Left colon (tissue), 2 donors: ENCODE data around the gene SELENOI. TPM values are rescaled to one million over a fixed set of nuclear protein-coding genes. Genes with fewer than 3 reads are reported as not detected.

ENCODE experiments used
- ATAC-seq: fragments of 200-7000 bp; cut with Tn5 transposase; one replicate; pipeline ENCODE4 v1.9.1; 2020; ENCODE audit warnings: mild to moderate bottlenecking, moderate library complexity
- DNase-seq, 2 donors: peaks; one replicate each; pipeline ENCODE4 v3.0.0-alpha.2; 2020
- intact Hi-C, 2 donors: fragments of 100-400 bp; cut with DNase I in 1 of 2; cut with micrococcal nuclease in 1 of 2; formaldehyde crosslinking; loops; one replicate each; pipeline versions ENCODE4 v1.11.2 to v1.14.0; 2022; cut with DNase I, micrococcal nuclease
- total RNA-seq, 2 donors: library from RNA; stranded (reverse); fragmentation: NEBNext Ultra II Directional; extraction: Animal tissue kit (Norgen Biotek cat#: 25700); gene quantifications; one replicate each; pipeline ENCODE4 v1.2.1, GENCODE V29; 2021
- donor health status: DM: no; HTN: no; CAD: no.
- donor health status: DM: yes; HTN: yes; CAD: no.

Gene SELENOI
- total RNA-seq, 2 donors from 2014 or later, result 31.7 to 44.5 TPM

DNA sequence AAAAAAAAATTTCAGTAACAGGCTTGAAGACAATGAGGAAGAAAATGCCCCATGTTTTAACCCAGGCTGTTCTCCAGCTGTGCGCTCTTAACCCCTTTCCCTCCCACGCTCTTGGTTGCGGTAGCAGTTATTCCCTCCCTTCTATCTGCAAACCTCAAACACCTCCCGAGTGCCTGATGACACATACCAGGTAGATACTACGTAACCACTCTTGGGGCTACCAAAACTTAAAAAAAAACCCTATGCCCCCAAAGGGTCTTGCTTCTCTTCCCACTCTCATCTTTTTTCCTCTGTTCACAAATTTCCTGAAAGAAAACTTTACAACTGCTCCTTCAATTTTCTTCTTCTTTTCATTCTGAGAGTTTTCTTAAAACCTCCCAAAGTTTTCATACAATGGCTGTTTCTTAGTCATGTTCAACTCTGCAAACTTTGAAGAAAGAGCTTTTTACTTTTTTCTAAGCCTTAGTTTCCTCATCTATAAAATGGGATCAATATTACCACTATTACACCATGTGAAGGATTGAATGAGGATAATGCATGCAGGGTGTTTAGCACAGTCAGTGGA, 50.9 kb downstream of the SELENOI start:
- ATAC-seq (no peak), DNase-seq (no peak)
- intact Hi-C loops, result no loop called here

DNA sequence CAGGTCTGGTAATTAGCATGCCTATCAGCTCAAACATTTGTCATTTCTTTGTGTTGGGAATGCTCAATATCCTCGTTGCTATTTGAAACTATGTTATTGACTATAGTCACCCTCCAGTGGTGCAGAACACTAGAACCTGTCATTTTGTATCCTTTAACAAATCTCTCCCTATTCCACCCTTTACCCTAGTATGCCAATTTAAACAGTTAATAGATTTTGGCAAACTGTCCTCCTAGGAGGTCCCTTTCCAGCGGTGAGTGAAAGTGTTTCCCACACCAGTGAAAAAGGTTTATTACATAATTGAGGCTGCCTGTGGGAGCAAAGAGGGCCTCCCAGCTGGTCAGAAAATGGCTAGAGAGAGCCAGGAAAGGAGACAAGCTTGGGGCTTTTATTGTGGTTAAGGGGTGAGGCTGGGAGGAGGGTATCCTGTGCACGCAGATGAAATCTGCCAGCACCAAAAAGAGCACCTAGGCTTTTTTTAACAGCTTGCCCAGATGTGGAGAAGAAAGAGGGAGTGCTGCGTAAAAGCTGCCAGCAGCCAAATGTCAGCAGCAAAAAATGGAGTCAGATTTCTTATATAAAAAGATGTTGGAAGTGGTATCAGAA, 53.9 kb downstream of the SELENOI start:
- intact Hi-C loops, result no loop called here
- DNase-seq, result no peak
- ATAC-seq, result no peak

DNA sequence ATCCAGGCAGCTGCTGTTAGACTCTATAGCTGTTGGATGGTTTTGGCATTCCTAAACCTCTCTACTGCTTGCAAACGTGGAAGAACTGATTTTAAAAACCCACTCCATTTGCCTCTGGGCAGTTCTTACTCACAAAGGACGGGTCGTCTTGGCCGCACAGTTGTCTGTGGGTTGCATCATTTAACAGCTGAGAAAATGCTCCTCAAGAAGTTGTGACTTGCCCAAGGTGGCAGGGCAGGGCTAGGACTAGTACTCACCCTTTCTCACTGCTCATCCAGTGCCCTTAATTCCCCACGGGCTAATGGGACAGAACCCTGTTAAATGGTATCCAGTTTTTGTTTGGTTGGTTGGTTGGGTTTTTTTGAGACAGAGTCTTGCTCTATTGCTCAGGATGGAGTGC, 54.8 kb downstream of the SELENOI start:
- no peak for DNase-seq
- no peak for ATAC-seq

GRCh38 chr2:26401739-26402541, 56.0 kb downstream of the SELENOI start, which contains the start of gene DRC1:
Gene DRC1, plus strand, starts transcription at chr2:26401920. Its CDS starts 70 bp downstream, at chr2:26401990.
- DNase-seq, result peak; percentile 29 to 45
- intact Hi-C loops, result no loop called here
- ATAC-seq, result peak; percentile 66

More for the DNA sequence above, 54.8 kb downstream of the SELENOI start:
- intact Hi-C loops, result no loop called here

- intact Hi-C loops, result no loop called here
- ATAC-seq (no peak), DNase-seq (no peak)
These were observed 61.6 kb downstream of the SELENOI start for GRCh38 chr2:26407526-26407925.

DNA sequence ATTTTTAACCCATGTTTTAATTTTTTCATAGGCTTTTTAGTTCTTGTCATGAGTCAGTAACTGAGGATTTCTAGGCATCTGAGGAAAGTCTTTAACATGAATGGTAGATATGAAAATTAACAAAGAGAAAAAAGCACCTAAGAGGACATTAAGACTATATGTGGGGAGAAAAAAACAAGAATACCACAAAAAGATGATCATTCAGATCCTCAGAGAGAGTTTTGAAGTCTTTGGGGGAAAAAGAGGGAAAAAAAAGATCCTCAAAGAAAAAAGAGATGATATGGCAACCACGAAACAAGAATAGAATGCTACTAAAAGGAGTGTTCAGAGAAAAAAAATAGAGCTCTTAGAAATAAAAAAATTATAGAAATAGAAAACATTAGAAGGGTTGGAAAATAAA, 63.8 kb downstream of the SELENOI start:
- no peak for DNase-seq
- ATAC-seq, result no peak
- intact Hi-C loops, result no loop called here

DNA sequence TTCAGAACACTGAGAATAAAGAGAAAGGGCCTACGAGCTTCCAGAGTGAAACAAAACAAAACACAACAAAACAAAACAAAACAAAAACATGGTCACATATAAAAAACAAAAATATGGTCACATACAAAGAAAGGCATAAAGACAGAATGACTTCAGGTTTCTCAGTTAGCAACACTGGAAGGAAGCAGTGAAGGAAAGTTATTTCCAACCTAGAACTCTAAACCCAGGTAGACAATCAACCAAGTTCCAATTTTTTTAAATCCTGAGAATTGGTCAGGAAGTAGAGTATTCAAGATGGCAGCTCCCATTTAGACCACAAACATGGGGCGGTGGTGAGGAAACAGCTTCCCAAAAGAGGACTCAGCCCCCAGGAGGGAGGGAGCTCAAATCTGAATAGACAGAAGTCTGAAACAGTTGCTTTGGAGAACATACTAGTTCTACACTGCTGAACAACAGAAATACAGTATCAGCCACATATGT, 64.9 kb downstream of the SELENOI start:
- intact Hi-C loops, result no loop called here
- ATAC-seq, result no peak
- no peak for DNase-seq

- intact Hi-C loops, result no loop called here
- no peak for DNase-seq
These were observed 65.5 kb downstream of the SELENOI start for GRCh38 chr2:26411419-26411818.

DNA sequence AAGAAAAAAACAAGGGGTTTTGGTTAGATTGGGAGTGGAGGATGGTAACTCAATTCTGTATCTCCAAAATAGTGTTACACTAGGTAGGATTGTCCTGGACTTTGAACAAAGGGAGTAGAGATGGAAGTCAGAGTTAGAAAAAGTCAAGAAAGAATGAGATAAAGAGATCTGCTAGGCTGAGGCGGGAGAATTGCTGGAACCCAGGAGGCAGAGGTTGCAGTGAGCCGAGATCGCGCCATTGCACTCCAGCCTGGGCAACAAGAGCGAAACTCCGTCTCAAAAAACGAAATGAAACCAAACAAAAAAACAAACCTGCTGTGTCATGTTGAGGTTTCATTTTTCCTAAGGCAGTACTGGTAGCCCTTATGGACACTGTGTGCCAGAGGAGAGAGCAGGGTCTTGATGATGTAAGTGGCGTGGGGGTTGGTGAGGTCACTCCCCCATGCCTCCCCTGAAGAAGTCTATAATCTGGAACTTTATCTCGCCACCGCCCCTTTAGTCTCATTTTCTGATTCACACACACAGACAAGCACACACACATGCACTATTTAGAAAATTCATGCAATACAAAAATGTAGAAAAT, 66.2 kb downstream of the SELENOI start:
- DNase-seq, result no peak
- intact Hi-C loops, result no loop called here
- ATAC-seq, result no peak

More at GRCh38 chr2:26411419-26411818, 65.5 kb downstream of the SELENOI start:
- ATAC-seq, result no peak

GRCh38 chr2:26414311-26414710, 68.4 kb downstream of the SELENOI start:
- intact Hi-C loops, result no loop called here
- DNase-seq (no peak), ATAC-seq (no peak)

GRCh38 chr2:26421961-26422360, 76.0 kb downstream of the SELENOI start:
- intact Hi-C loops, result no loop called here
- no peak for DNase-seq
- no peak for ATAC-seq

DNA sequence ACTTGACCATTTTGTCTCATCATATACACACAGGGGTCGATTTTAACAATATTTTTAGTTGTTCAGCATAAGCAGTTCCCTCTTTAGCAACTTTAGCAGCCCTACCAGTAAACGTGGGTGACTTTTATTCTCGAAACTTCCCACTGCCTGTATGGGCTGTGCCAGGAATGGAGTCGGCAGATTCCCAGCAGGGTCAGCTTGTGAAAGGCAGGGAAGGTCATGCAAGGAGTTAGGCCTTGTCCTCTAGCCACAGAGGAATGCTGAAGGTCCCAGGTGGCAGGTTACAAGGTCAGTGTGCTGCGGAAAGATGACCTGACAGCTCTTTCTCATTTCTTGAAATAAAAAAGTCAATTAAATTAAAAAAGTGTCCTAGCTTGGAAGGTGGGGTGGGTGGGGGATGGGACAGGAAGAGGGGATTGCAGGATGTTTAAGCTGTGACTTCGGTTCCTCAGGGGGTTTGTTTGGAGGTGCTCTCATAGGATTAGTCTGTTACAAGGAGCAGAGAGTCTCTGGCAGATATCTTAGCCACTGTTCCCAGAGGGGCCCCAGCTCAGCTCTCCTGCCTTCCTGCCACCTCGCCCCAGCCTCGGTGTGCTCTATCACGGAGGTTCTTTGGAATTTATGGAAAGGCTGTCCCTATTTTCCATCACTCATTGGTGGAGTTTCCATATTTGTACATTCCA, 77.1 kb downstream of the SELENOI start:
- intact Hi-C loops, result no loop called here
- ATAC-seq, result no peak
- DNase-seq, result no peak

DNA sequence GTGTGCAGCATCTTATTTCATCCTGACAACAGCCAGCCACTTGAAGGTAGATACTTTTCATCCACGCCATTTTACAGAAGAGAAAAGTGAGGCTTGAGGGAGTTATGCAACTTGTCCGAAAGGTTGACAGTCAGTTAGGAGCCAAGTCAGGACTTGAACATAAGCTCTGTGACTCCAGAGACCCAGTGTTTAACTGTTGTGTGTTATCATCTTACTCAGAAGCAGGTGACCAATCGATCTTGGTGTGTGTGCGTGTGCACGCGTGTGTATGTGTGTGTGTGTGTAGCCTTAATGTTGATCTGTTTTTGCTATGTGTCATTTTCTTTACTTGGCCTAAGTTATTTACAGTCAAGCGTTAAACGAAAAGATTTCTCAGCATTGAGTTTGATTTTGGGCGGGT, 77.8 kb downstream of the SELENOI start:
- intact Hi-C loops, result no loop called here
- DNase-seq (no peak), ATAC-seq (no peak)

- intact Hi-C loops, result no loop called here
- ATAC-seq (no peak), DNase-seq (no peak)
These were observed 78.3 kb downstream of the SELENOI start for GRCh38 chr2:26424221-26424620.

- DNase-seq (no peak), ATAC-seq (no peak)
- intact Hi-C loops, result no loop called here
These were observed 82.9 kb downstream of the SELENOI start for GRCh38 chr2:26428846-26429245.

DNA sequence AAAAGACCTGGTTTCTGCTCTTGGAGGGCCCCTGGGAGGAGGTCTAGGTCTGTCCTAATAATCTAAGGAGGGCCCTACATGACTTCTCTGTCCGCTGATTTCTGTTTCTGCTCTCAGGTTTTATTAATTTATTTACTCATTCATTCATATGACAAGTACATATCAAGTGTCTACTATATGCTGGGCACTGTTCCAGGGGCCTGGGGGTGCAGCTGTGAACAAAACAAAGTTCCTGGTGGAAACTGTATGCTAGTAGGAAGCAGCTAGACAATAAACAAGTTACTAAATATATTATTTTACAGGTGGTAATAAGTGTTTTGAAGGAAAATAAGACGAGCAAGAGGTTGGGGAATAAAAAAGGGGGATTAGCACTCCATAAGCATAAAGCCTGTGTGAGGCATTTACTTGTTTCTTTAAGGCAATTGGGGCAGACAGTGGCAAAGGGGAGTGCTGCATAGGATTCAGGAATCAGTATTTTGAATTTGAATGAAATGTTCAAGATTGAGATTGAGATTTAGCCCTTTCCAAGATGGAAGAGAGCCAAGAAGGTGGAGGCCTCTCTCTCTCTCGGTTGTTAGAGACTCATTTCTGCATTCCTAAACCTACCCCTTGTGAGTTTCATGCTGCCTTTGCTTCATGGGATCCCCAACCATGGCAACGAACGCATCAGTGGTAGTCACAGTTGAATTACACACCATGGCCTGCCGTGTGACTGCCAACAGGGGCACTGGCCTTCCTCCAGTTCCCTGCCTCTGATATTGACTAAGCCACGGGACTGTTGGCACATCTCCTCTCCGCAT, 84.0 kb downstream of the SELENOI start:
- no peak for ATAC-seq

GRCh38 chr2:26430826-26431225, 84.9 kb downstream of the SELENOI start:
- intact Hi-C loops, result no loop called here
- DNase-seq (no peak), ATAC-seq (no peak)

More for the DNA sequence above, 84.0 kb downstream of the SELENOI start:
- no peak for DNase-seq
- intact Hi-C loops, result no loop called here

- intact Hi-C loops, result no loop called here
- DNase-seq (no peak), ATAC-seq (no peak)
These were observed 86.4 kb downstream of the SELENOI start for GRCh38 chr2:26432363-26432762.
